LHCN-M2 (cell line): Measurements from ENCODE around the gene ANKRD13B. TPM values are rescaled to one million over a fixed set of nuclear protein-coding genes. Genes with fewer than 3 reads are reported as not detected.
"Not testable (repeated sequence)": the region's sequence is repeated elsewhere in the genome, so short reads cannot be mapped to it uniquely, and the experiment has no call there.

Source experiments
- DNase-seq: peaks from one replicate; pipeline ENCODE4 v3.0.0-alpha.2; 2012; ENCODE audit warnings: low read depth
- polyA plus RNA-seq: library from polyadenylated mRNA; unstranded; fragments of >200 nt; gene quantifications from one replicate; pipeline ENCODE4 v1.2.1, GENCODE V29; 2012; ENCODE audit warnings: missing spikeins
- total RNA-seq: library from RNA; depleted of rRNA; stranded (reverse); fragments of >200 nt; gene quantifications from 2 replicates; pipeline ENCODE4 v1.2.3, GENCODE V29; 2014; rRNA removed

ANKRD13B gene
- 7.8 and 16.2 TPM in 2 replicates for total RNA-seq
- polyA plus RNA-seq, result 4.0 TPM

DNA sequence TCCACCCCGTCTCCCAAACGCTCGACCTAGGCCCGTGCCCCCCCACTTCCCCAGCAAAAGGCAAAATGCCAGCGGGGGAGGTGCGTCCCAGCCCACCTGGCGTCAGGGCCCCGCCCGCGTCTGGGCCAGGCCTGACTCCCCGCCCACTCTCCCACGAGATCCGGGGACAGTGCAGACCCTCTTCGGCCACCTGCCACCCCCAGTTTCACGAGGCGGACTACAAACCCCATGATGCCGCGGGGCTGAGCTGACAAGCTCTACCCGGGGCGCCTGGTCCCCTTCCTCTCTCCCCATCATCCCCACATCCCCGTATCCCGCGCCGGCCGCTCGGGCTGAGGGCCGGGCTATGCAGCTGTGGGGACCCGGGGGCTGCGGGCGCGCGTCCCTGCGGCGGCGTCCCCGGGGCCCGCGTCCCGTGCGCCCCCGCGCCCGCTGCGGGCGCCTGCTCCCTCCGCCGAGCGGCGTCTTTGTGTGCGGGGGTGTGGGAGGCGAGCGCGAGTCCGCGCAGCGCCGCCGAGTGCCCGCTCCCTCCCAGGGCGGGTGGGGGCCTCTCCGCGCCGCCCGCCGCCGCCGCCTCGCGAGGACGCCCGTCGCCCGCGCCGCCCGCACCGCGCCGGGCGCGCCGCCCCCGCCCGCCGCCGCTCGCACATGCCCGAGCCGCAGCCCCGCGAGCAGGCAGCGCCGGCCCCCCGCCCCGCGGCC lies at the start of gene ANKRD13B:
Gene ANKRD13B (plus strand): TSS at position 283 of the 702 bp plus-strand sequence. CDS start 490 bp downstream, outside the sequence.
- DNase-seq, result peak; percentile 26

DNA sequence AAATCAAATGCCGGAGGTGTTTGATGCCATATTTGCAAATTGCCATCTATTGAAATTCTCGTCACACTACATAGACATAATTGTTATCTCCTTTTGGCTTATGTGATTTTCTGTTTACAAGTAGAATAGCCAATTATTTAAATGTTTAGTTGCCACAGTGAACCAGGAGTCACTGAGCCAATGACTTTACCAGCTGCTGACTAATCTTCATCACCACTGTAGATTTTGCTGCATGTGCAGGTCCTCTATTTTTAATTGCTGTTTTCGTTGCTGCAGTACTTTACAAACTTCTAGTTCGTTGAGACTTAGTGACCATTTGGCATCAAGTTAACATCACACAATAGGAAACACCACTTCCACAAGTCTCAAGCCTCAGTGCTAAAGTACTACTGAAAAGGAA lies 48.9 kb upstream of the ANKRD13B start:
- DNase-seq, result no peak

DNA sequence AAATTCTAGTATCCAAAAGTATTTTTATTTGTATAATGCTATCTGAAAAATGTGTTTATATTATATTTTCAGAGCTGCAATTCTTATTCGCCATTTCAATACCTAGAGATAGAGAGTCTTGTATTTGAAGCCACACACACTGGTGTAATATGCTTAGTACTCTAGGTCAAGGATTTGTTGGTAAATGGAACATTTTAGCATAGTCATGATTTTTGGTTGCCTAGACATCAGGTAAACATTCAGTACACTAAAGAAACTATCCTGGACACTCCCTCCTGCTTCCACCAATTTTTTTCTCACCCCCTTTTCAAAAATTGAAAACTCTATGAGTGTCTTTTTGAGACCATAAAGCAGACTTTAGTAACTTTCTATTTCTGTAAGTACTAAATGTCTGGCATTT lies 46.8 kb upstream of the ANKRD13B start:
- DNase-seq, result no peak

DNA sequence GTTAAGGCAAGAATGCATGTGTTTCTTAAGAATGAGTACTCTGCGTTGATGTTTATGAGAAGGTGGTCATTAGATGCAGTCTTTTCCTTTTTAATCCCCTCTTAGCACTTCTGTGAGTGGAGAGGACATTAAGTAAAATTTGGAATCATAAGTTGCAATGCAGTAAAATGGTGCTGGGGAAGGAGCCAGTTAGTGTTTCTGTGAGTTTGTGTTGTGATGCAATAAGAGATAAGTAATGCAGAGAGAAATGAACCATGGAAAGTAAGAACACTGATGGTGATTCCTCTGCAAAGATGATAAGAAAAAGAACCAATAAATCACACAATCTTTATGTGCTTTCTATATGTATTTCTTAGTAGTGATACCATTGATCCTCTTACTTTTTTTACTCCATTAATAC lies 46.1 kb upstream of the ANKRD13B start:
- DNase-seq, result no peak

DNA sequence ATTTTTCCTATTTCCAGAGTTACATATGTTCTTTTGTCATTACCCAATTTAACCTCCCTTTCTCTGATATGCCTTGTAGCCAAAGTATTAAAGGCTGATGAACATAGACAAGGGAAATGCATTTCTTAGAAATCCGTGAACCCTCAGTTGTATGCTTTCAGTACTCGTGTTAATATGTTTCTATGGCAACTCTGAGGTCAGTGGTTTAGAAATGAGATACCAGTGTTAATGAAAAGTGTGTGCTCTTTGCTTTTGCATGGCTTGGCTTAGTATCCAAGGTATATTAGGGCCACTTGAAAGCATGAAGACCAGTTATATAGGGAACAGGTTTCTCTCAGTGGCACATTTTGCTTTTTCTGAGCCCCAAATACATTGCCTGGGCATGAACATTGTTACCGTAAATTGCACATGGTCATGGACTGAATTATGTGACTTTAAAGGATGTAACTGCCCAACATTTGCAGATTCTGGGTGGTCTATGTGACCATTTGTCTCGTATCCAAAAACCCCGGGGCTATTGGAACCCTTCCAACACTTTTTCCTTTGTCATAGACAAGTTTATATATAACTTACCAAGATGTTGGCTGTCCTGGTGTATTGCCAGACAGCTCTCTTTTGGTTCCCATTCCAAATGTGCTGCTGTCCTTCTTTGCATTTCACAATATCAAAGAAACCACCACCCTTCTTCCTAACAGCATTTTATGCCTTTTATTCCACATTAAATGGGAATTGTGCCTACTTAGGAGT lies 43.6 kb upstream of the ANKRD13B start:
- no peak for DNase-seq

DNA sequence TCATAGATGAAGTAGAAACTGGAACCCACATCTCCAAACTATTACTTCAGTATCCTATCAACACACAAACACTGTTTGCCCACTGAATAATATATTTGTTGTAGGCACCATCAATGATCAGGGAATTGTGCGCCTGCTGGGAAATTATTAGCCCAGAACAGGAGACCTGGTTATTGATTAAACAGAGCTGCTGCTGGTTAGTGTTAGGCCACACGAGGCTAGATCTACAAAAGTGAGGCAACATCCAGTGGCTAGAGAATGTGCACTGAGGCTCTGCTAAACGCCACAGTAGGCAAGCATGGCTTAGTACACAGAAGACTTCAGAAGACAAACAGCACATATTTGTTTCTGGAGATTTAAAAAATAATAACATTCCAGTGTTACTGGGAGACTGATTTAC lies 37.1 kb upstream of the ANKRD13B start:
- no peak for DNase-seq

- DNase-seq, result peak; percentile 12
Measured at GRCh38 chr17:29557085-29557738, 35.7 kb upstream of the ANKRD13B start.

- DNase-seq, result no peak
Measured at GRCh38 chr17:29557739-29558116, 35.2 kb upstream of the ANKRD13B start.

GRCh38 chr17:29558139-29558538 lies 34.8 kb upstream of the ANKRD13B start:
- DNase-seq, result not testable (repeated sequence)

GRCh38 chr17:29559640-29560039 lies 33.3 kb upstream of the ANKRD13B start:
- no peak for DNase-seq

DNA sequence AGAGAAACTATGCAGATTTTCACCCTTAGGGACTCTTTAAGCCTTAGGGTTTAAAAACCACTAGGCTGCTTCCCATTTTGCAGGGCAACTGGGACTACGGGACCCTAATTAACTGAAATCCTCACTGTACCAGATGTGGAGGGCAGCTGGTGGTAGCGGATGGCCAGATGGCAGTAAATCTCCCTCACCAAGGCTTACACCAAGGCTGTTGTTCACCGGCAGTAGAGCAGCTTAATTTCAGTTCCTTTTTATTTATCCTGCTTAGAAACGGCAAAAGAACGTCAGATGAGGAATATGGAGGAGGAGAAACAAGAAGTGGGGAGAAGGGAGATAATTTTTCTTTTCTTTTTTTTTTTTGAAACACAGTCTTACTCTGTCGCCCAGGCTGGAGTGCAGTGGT lies 32.6 kb upstream of the ANKRD13B start:
- no peak for DNase-seq

DNA sequence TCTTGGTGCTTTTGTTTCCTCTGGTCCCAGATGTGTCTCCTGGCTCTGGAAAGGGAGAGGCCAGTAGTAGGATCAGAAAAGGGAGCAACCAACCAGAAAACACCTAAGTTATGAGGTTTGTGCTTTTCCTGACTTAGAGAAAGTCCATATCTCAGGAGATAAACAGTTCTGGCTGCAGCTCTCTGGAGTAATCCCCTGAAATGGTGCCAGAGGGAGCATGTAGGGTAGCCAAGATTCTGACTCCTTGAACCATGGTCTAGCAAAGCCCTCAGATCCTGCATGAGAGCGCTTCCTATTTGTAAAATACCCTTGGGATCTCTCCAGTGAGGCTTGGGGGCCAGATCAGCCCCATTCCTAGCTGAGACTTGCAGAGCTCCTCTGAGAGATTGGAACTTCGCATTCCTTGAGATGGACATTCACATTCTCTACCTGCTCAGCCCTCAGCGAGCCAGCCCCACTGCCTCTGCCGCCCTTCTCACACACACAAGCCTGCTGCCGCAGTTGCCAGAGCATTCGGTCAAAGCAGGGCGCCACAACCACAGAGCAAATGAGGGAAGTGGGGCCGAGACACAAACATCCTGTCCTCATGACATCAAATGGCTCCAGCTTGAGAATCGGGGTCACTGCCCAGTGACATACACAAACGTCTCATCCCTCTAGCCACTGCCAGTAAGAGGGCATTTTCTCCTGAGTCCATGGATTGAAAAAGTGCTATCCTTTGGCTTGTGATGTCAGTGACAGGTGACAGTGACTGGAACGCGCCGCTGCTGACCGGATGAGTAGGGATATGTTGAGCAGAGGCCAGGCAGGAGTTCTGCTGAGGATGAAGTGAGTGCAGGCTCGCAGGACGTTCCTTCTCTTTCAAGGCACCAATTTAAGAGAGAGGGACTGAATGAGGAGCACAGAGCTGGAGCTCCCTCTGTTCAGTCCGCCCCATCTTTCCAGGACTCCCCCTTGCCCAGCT lies 31.1 kb upstream of the ANKRD13B start:
- no peak for DNase-seq

GRCh38 chr17:29562615-29563014 lies 30.3 kb upstream of the ANKRD13B start:
- DNase-seq, result no peak

GRCh38 chr17:29563816-29564215 lies 29.1 kb upstream of the ANKRD13B start:
- peak; percentile 41 for DNase-seq

GRCh38 chr17:29565643-29566472 lies 27.1 kb upstream of the ANKRD13B start:
- no peak for DNase-seq

DNA sequence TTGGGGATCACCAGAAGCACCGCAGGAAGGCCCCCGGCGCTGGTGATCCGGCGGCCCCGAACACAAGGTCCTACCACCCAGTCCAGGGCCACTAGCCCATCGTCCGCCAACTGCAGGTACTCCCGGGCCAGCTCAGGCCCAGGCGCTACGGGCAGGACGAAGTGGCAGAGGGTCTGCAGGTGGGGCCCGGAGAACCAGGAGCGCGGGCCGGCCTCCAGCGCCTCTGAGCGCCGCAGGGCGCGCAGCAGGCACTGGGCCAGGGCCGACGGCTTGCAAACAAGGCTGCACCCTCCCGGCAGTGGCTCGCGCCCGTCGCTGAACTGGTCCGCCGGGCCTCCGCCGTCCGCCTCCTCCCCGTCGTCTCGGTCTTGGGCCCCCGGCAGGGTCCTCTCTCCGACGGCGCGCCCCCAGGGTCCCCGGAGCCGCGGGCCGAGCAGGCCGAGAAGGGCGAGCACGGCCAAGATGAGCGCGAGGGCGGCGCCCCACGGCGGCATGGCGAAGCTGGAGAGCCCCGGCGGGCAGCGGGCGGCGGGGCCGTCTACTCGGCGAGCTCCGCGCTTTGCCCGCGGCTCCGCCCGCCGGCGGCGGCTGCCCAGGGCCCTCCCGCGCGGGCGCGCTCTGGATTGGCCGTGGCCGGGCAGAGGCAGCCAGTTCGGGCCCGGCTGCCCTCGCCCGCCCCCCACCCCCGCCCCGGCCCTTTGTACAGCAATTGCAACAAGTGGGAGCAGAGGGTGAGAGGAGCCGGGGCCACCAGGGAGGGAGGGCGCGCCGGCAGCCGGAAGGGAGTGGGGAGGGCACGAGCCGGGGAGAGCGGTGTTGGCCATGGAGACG lies 26.2 kb upstream of the ANKRD13B start, which contains the start of gene ABHD15:
Gene ABHD15 (minus strand): TSS at position 565 of the 831 bp plus-strand sequence. CDS start 71 bp downstream, at position 494.
- peak; percentile 61 for DNase-seq

- DNase-seq, result no peak
Measured at GRCh38 chr17:29567304-29567553, 25.7 kb upstream of the ANKRD13B start.

DNA sequence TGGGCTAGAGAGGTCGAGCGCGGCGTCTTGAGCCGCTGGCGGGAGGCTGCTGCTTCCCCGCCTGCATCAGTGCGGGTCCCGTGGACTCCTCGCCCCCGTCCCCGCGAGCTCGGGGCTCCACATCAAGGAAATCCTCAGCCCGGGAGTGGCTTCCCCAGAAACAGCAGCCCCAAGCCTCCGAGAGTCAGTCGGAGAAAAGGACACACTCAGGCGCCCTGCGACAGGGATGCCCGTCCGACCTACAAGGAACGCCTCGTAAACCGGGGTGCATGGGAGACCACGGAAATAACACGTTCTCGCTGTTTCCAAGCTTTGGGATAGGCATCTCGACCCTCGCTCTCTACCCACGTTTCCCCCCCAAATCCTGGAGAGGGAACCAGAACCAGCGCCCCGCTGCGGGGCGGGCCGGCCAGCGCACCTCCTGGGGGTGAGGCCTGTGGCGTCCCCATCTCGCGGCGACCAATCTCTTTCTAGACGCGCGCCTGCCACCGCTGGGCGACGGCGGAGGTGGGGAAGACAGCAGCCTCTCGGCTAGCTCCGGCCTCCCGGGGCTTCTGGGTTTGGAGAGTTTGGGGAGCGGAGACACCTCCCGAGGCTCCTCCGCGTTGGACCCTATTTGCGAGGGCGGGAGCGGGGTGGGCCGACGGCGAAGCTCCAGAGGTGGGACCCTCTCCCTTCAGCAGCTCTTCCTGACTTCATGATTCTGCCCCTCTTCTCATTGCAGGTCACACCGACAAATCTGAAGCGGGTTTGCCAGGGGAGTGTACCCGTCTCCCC lies 25.2 kb upstream of the ANKRD13B start:
- DNase-seq, result peak; percentile 65
